HG02870 (cell line): ENCODE measurements around the gene UNCX.
"Not testable (repeated sequence)": the region's sequence is repeated elsewhere in the genome, so short reads cannot be mapped to it uniquely, and the experiment has no call there.

Source experiments
- ATAC-seq: cut with Tn5 transposase; IDR thresholded peaks from one replicate; pipeline ENCODE4 v1.9.1; 2021; ENCODE audit warnings: mild to moderate bottlenecking, moderate library complexity; ENCODE audit not compliant: unreplicated experiment

UNCX gene

DNA sequence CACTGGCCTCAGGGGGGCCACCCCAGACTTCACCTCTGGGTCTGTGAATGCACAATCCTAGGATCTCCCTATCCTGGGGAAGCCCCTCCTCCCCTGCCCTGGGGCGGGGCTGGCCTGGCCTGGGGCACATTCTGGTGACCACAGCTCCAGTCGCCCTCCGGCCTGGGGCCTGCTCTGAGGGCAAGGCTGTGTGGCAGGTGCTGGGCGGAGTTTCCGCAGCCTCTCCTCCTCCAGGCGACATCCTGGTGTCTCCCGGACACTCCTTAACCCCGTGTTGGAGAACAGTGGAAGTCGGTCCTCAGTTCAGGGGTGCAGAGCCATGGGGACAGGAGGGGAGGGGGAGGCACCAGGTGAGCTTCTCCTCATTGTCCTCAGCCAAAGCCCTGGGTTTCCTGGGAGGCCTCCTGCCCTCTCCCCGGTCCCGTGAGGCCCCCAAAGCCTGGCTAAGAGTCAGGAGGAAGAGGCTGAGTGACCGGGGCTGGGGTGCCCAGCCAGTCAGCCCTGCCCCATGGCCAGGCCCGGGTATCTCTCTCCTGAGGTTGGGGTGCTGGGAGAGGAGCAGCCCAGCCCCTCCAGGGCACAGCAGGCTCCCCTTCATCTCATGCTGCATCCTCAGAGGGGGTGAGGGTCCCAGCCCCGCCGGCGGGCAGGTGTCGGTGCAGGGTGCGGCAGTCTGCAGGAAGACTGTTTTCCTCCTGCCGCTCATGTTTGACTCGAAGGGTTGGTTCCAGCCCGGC, 22.6 kb downstream of the UNCX start:
- ATAC-seq, result no peak

- ATAC-seq, result no peak
These were observed 23.2 kb downstream of the UNCX start for GRCh38 chr7:1255817-1256340.

GRCh38 chr7:1256621-1257020, 23.9 kb downstream of the UNCX start:
- ATAC-seq, result no peak

- ATAC-seq, result no peak
These were observed 24.5 kb downstream of the UNCX start for GRCh38 chr7:1257221-1257620.

DNA sequence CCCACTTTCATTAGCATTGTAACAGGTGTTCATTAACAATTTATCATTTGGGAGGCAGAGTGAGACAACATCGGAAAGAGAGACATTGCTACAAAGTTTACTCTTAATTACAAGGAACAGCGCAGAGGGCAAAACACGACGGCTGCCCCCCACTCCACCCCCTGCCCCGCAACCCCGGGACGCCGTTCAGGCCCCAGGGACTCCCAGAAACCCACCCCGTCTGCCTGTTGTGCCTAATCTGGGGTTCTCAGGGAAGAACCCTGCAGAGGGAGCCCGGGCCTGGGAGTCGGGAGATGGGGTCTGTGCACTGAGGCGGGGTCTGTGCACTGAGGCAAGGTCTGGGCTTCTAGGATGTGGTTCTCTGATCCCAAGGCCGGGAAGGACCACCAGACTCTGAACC, 25.2 kb downstream of the UNCX start:
- ATAC-seq, result no peak

DNA sequence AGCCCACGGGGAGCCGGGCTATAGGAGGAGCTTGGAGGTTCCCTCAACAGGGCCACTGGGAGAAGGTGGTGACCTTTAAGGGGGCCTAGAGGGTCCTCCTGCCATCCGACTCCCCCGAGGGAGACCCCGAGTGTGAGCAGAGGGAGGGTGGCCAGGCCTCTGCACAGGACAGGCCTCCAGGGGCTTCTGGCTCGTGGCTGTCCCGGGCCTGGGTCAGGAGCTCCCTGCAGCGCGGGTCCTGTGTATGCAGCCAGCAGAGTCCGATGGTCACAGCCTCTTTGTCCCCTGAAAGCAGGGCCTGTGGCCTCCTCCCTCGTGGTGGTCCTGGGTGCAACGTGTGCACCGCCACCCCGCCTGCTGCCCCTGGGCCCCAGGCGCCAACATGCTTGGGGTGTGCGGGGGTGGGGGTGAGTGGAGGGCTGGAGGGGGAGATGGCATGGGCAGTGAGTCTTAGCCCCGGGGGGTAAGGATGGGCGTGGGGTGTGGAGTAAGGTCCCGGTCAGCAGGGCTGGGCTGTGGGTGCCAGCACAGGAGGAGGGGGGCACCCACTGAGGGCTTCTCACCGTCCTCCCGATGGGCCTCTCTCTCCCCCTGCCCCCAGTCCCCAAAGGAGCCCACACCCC, 27.1 kb downstream of the UNCX start:
- ATAC-seq, result no peak

- ATAC-seq, result no peak
These were observed 27.6 kb downstream of the UNCX start for GRCh38 chr7:1260244-1260635.

- not testable (repeated sequence) for ATAC-seq
These were observed 28.4 kb downstream of the UNCX start for GRCh38 chr7:1261036-1261435.

- ATAC-seq, result no peak
These were observed 29.8 kb downstream of the UNCX start for GRCh38 chr7:1262441-1262840.

DNA sequence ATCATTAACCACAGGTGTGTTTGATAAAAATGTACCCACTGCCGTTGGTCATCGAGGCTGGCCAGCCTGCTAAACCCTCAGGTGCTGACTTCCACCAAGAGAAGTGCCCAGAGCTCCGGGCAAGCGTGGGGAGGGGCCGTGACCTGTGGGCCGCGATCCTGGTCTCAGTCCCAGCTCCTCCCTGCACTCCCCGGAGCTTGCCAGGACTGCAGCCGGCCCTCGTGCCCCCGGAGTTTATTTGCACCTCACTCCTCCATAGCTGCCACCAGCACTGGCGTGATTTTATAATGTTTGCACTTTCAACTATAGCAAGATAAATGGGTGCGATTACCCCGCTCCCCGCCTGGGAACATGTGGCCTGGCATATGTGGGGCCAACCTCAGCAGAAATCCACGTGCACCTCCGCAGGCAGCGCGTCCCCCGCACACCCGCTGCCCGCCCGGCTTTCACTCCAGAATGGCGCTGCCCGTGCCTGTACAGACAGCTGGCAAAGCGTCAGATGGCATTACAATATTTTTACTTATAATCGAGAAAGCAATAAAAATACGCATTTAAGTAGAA, 30.8 kb downstream of the UNCX start:
- no peak for ATAC-seq

GRCh38 chr7:1264345-1265280, 31.9 kb downstream of the UNCX start:
- ATAC-seq, result no peak

- ATAC-seq, result no peak
These were observed 34.6 kb downstream of the UNCX start for GRCh38 chr7:1267016-1267900.

DNA sequence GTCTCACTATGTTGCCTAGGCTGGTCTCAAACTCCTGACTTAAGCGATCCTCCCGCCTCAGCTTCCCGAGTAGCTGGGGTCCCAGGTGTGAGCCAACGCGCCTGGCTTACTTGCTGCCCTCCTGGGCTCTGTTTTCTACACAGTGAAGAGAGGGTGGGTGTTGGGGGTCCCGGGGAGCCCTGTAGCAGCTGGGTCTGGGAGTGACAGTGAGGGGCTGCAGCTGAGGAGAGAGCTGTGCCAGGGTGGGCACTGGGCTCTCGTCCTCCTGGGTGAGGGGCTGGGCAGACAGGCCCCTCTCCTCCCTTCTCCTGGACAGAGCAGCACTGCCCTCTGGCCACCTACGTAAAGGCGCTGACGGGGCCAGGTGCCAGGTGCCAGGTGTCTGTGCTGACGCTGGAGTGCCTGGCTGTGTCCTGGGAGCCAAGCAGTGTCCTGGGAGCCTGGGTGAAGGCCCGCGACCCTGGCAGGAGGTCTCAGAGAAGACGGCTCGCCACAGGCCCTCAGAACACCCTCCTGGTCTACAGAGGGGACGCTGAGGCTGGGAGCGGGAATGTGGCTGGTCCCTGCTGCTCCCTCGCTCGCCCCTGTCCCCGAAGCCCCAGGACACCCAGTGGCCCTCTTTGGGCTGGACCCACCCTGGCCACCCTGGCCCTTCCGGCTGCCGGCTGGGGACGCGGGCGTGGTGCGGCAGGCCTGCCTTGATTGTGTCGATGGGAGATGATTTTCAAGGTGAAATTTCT, 35.6 kb downstream of the UNCX start:
- ATAC-seq, result no peak

DNA sequence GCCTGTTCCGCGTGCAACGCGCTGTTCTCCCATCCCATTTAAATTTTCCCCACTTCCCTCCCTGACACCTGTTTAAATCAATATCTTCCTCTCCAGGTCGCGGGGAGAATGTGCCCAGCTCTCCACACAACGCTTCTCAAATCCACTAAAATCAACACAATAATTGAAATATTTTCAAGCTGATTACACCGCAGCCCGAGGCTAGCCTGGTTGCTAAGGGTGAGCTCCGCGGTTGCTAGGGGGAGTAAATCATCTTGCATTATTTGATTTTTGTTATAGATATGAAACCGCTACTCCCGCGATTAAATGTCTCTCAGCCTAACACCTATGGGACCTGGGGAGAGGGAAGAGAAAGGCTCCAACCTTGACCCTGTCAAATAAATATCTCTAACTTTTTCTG, 36.2 kb downstream of the UNCX start:
- ATAC-seq, result no peak

DNA sequence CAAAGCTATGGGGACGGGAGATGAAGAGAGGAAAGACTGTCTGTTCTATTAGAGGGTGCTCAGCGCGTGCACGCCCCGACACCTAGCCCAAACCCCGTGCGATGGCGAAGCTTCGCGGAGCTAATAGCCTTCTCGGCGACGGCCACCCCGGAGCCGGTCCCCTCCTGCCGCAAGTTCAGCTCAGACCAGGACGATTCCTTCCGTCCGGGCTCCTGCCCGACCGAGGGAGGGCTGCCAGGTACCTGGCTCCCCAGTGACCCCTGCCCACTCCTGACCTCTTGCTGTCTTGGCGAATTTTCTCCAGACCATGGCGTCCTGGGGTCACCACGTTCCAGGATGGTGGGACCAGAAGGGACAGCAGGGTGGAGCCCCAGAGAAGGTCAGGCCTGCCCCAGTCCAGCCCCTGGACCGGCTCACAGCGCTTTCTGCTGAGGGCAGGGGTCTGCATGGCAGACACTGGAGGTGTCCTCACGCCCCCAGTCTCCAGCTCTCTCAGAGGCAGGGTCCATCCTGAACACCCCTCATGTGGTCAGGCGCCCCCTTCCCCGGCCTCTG, 36.7 kb downstream of the UNCX start:
- no peak for ATAC-seq

DNA sequence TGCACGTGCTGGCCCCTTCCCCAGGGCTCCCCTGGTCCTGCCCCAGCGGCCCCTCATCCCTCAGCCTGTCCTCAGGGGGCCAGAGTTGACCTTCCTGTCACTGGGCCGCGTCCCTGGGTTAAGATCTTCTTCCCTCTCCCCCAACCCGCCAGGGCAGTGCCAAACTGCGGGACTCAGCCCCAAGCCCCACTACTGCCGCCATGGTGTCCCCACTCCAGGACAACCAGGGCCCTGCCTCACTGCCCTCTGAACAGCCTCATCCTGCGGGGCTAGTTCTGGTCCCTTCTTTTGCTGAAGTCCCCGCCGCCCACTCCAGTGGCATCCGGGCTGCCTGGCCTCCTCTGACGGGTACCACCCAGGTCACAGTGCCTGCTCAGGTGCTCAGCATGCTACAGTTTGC, 37.5 kb downstream of the UNCX start:
- no peak for ATAC-seq

- ATAC-seq, result no peak
These were observed 38.4 kb downstream of the UNCX start for GRCh38 chr7:1271046-1271445.

DNA sequence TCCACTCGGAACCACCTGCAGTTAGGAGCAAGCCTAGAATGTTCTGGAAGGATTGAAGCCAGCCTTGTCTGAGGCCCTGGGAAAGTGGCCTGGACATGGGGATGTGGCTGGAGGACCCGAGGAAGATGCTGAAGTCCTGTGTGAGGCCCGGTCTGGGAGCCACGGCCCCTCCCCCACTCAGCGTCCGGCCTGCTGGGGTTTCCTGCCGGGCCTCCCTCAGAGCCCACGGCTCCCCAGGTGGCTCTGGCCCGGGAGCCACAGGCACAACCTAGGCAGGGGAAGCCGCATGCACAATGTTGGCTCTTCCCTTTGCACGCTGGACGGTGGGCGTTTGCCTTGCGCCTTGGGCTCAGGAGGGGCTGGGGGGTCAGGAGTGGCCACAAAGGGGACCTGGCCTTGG, 39.0 kb downstream of the UNCX start:
- no peak for ATAC-seq

GRCh38 chr7:1272136-1272535, 39.5 kb downstream of the UNCX start:
- ATAC-seq, result not testable (repeated sequence)
